Heart left ventricle (tissue), 13 donors: ENCODE data around the gene SEC14L2.

Experiments used
- CTCF ChIP-seq, 12 donors: fragments of 200-600 bp; sonication (generic) in 4 of 12; IDR thresholded peaks; one replicate each; pipeline versions ENCODE4 v1.5.0 to v1.8.0; 2018 to 2022; ENCODE audit warnings: antibody characterized with exemption in 12 of 12, mild to moderate bottlenecking in 5 of 12
- POLR2A ChIP-seq, 2 donors: fragments of 450-650 bp; IDR thresholded peaks; one replicate each; pipeline ENCODE4 v1.6.1; 2017; ENCODE audit warnings: antibody characterized with exemption in 2 of 2, mild to moderate bottlenecking in 2 of 2, moderate library complexity in 2 of 2
- donor health status: ischemic (EF 13 %, LVEDD 7.1; RV severe dilation, severe dysfunction).
- donor health status: DM: no; HTN: yes; CAD: no.
- donor health status: DM: no; HTN: no; CAD: no.
- donor health status: ischemic (EF 25% LVEDD 6.9; RV normal size, moderate dysfunction).
- donor health status: ischemic (EF 25% LVEDD 5.7; RV mildly dilated, moderate dysfunction).
- donor health status: ischemic (EF 35%, LVEDD 5.7; RV mildly dilated, moderate dysfunction).
- donor health status: nonischemic (EF 11% LVEDD 7.7; RV severe dilation, severe dysfunction).
- donor health status: DM: yes; HTN: yes; CAD: no.
- donor health status: PGD.
- donor health status: ischemic (EF 29% LVEDD 5.4; RV normal size, mild dysfunction).
- donor health status: nonischemic (EF 23%, LVEDD 6.1; RV moderate dilation, normal function).

GRCh38 chr22:30354644-30355043 is 42.2 kb upstream of the SEC14L2 start:
- no peak for TF ChIP-seq CTCF (IDR thresholded peaks at IDR 0.05)
- TF ChIP-seq POLR2A (IDR thresholded peaks at IDR 0.05), result no peak
